Omental fat pad (tissue), 4 donors: ENCODE data around the gene RAET1L. TPM values are rescaled to one million over a fixed set of nuclear protein-coding genes. Genes with fewer than 3 reads are reported as not detected.
"Not testable (repeated sequence)": the region's sequence is repeated elsewhere in the genome, so short reads cannot be mapped to it uniquely, and the experiment has no call there.

ENCODE experiments used
- ATAC-seq: fragments of 150-250 bp; one replicate; pipeline ENCODE4 v1.9.1; 2016; ENCODE audit warnings: mild to moderate bottlenecking, moderate library complexity; ENCODE audit not compliant: low FRiP score
- DNase-seq: peaks from one replicate; pipeline ENCODE4 v3.0.0-alpha.2; 2019; ENCODE audit warnings: low spot score
- CTCF ChIP-seq, 3 donors: fragments of 450-650 bp; IDR thresholded peaks; one replicate each; pipeline ENCODE4 v1.5.1; 2016 to 2017; ENCODE audit warnings: antibody characterized with exemption in 3 of 3, mild to moderate bottlenecking in 3 of 3, moderate library complexity in 2 of 3
- total RNA-seq, 4 donors: library from RNA; depleted of rRNA; stranded (reverse); fragments of >200 nt; gene quantifications; one replicate each; pipeline ENCODE4 v1.1.0, GENCODE V29; 2016

Gene RAET1L
- total RNA-seq, 4 donors from 2014 or later: not detected

GRCh38 chr6:149999636-150000035, 25.7 kb downstream of the RAET1L start:
- DNase-seq: no peak
- ATAC-seq: no peak

DNA sequence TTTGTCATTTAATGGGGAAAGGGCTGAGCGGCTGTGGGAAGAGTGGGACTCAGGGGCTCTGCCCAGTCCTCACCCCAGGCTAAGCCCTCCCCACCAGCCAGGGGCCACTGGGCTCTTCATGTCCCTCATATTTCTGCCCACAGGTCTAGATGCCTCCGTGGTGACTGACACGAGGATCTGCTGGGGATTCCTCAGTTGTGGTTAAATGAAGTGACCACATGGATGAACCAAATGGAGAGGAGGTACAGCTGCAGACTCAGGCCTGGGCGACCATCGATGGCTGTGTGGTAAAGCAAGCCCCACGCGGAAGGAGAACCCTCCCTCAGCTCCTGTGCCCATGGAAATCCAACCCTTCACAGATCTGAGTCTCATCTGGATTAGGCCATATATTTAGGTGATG, 29.4 kb downstream of the RAET1L start:
- ATAC-seq (no peak), DNase-seq (no peak)
- TF ChIP-seq CTCF (IDR thresholded peaks at IDR 0.05): no peak

More at GRCh38 chr6:149999636-150000035, 25.7 kb downstream of the RAET1L start:
- no peak for TF ChIP-seq CTCF (IDR thresholded peaks at IDR 0.05)

- no peak for ATAC-seq
- no peak for DNase-seq
- TF ChIP-seq CTCF (IDR thresholded peaks at IDR 0.05): no peak
These were observed 30.0 kb downstream of the RAET1L start for GRCh38 chr6:149995235-149995750.

- DNase-seq (no peak), ATAC-seq (no peak)
- no peak for TF ChIP-seq CTCF (IDR thresholded peaks at IDR 0.05)
These were observed 33.5 kb downstream of the RAET1L start for GRCh38 chr6:149991838-149992237.

- ATAC-seq, DNase-seq: not testable (repeated sequence)
These were observed 33.9 kb downstream of the RAET1L start for GRCh38 chr6:149991472-149991795.

GRCh38 chr6:149990661-149991471, 34.5 kb downstream of the RAET1L start:
- no peak for TF ChIP-seq CTCF (IDR thresholded peaks at IDR 0.05)
- no peak for ATAC-seq
- no peak for DNase-seq

DNA sequence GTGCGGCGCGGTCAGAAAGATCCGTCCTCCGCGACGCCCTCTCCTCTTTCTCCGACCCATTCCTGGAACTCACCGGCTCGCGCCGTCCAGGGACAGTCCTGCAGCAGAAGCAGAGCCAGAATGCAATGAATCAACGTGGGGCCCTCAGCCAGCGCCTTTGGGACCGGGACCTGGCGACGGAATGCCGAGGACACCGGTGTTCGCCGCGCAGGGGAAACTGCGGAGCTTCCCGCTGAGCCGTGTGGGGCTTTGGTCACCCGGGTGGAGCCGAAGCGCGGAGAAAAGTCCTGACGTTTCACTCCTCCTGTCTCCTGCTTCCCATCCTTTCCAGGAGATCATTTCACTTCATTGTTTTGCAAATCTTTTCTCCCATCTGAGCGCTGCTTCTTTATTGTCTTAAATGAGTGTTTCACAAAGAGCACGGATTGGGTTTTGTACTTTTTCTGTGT, 35.1 kb downstream of the RAET1L start:
- ATAC-seq (no peak), DNase-seq (no peak)
- no peak for TF ChIP-seq CTCF (IDR thresholded peaks at IDR 0.05)
